Suprapubic skin (tissue), 4 donors: ENCODE data around the gene SUPT4H1.

ENCODE experiments used
- CTCF ChIP-seq, 2 donors: fragments of 200-600 bp in 1 of 2; fragments of 450-650 bp in 1 of 2; sonication (generic) in 1 of 2; IDR thresholded peaks; one replicate each; pipeline ENCODE4 v1.5.1; 2016 to 2019; ENCODE audit warnings: antibody characterized with exemption in 2 of 2, mild to moderate bottlenecking in 1 of 2, moderate library complexity in 1 of 2
- EP300 ChIP-seq: sonication (generic); formaldehyde crosslinking; IDR thresholded peaks from one replicate; pipeline ENCODE4 v1.6.1; 2017; ENCODE audit warnings: antibody characterized with exemption
- POLR2A ChIP-seq, 2 donors: fragments of 450-650 bp; IDR thresholded peaks; one replicate each; pipeline ENCODE4 v1.6.1; 2017; ENCODE audit warnings: antibody characterized with exemption in 2 of 2, mild to moderate bottlenecking in 2 of 2, moderate library complexity in 2 of 2
- POLR2AphosphoS5 ChIP-seq, 3 donors: sonication (generic); formaldehyde crosslinking; IDR thresholded peaks; one replicate each; pipeline ENCODE4 v1.6.1; 2017; ENCODE audit warnings: antibody characterized with exemption in 3 of 3

- TF ChIP-seq CTCF (IDR thresholded peaks at IDR 0.05) (no peak), POLR2A (IDR thresholded peaks at IDR 0.05) (no peak), POLR2AphosphoS5 (IDR thresholded peaks at IDR 0.05) (no peak), EP300 (no peak)
Observed at GRCh38 chr17:58304750-58305486, 47.1 kb downstream of the SUPT4H1 start.
